Astrocyte of the cerebellum (primary cell): ENCODE results near the gene B3GLCT.

Experiments
- DNase-seq: peaks from one replicate; pipeline ENCODE4 v3.0.0-alpha.2; 2011; ENCODE audit warnings: low read depth
- H3K4me3 ChIP-seq: 2 replicates; pipeline ENCODE4 v1.5.1; 2011; ENCODE audit warnings: mild to moderate bottlenecking, low read depth, low read length, moderate library complexity
- CTCF ChIP-seq: IDR thresholded peaks from 2 replicates; pipeline ENCODE4 v1.5.1; 2012; ENCODE audit warnings: low read length, low read depth, moderate library complexity, mild to moderate bottlenecking; ENCODE audit errors: missing control alignments
- in situ Hi-C: cut with HindIII; loops from 2 replicates; pipeline ENCODE4 v1.10.0; 2017; ENCODE audit warnings: low sequenced_read_pairs

Gene B3GLCT

DNA sequence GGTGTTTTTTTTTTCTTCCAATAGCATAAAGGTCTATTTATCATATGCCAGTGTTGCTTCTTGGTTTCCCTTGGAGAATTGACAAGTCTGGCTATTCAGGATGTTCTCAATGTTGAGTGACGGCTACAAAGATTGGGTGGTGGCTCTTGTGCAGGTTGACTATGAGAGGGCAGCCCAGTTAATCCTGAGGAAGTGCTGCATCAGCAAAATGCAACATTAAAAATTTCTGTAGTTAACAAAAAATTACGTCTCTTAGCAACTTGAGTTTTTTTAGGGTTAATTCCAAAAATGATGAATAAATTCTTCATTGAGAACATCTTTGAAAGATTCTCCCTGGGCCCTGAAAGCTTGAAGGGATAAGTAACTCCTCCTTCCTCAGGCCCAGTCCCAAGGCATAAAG, 147.1 kb downstream of the B3GLCT start:
- no peak overlapping the region for H3K4me3 ChIP-seq
- no peak for TF ChIP-seq CTCF
- in situ Hi-C loops: no loop called here
- DNase-seq: no peak

GRCh38 chr13:31349156-31349555, 149.4 kb downstream of the B3GLCT start:
- no peak for DNase-seq
- in situ Hi-C loops: no loop called here
- no peak for TF ChIP-seq CTCF
- no peak overlapping the region for H3K4me3 ChIP-seq

DNA sequence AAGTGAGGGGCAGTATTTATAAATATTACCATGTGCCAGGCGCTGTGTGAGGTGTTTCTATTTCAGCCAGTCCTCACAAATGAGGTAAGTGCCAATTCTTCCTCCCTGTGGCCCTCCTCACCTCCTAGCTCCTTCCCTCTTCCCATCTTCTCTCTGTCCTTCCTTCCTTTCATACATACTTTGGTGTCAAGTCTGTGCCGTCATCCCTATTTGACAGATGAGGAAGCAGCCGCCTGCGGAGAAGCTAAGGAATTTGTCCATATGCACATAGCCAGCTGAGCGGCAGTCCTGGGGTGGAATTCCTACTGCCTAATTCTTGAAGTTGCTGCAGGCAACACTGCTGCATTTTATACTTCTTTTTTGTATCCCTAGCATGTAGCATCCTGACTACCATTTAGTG, 150.8 kb downstream of the B3GLCT start:
- in situ Hi-C loops: no loop called here
- no peak for TF ChIP-seq CTCF

GRCh38 chr13:31351376-31351775, 151.6 kb downstream of the B3GLCT start:
- no peak for DNase-seq
- no peak for TF ChIP-seq CTCF
- in situ Hi-C loops: no loop called here

More for the DNA sequence above, 150.8 kb downstream of the B3GLCT start:
- no peak for DNase-seq
- no peak overlapping the region for H3K4me3 ChIP-seq

DNA sequence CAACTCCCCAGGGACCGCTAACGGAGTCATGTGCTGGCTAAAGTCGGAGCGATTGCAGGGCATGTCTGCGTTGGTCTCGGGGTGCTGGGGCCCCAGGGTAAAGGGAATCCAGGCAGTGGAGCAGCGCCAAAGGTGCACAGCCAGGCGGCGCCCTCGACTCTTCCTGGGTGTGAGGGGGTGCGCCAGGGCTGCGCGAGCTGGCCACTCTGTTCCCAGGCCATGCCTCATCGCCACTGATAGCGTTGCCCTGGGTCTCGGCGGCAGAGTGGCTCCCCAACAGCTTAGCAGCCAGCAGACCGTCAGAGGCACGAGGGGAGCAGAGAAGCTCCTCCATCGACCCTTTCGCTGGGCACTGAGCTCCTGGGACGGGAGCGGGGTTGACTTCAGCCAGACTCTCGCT, 152.7 kb downstream of the B3GLCT start:
- no peak for TF ChIP-seq CTCF
- no peak overlapping the region for H3K4me3 ChIP-seq
- in situ Hi-C loops: no loop called here
- DNase-seq: no peak

More at GRCh38 chr13:31351376-31351775, 151.6 kb downstream of the B3GLCT start:
- H3K4me3 ChIP-seq: no peak overlapping the region

DNA sequence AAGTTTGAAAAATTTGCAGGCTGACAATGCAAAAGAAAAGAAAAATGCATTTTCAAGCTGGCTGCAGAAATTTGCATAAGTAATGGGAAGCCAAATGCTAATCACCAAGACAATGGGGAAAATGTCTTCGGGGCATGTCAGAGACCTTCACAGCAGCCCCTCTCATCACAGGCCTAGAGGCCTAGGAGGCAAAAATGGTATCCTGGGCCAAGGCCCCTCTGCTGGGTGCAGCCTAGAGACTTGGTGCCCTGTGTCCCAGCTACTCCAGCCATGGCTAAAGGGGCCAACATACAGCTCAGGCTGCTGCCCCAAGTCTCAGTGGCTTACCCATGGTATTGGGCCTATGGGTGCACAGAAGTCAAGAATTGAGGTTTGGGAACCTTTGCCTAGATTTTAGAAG, 155.2 kb downstream of the B3GLCT start:
- no peak for TF ChIP-seq CTCF
- DNase-seq: no peak
- in situ Hi-C loops: no loop called here
- H3K4me3 ChIP-seq: no peak overlapping the region

DNA sequence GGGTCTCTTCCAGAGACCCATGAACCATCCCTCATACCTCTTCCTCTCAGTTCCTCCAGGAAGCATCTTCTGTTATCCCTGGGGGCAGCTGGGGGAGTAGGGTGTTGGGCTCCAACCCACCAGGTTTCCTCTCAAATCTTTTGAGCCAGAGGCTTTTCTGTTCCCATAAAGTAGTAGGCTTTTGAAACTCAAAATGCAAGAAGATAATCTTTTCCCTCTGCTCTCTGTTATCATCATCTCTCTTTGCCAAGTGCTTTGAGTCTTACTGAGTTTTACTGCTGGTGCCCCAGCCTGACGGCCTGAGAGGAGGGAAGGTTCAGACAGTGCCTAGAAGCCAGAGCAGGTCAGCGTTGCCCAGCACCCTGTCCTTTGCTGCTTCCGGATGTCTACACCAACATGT, 157.2 kb downstream of the B3GLCT start:
- H3K4me3 ChIP-seq: no peak overlapping the region
- in situ Hi-C loops: no loop called here
- TF ChIP-seq CTCF: no peak
- DNase-seq: no peak
